ENCODE data around the gene USP37.
"Not testable (repeated sequence)": the region's sequence is repeated elsewhere in the genome, so short reads cannot be mapped to it uniquely, and the experiment has no call there.

Gene USP37

GRCh38 chr2:218547511-218547910 lies 20.6 kb downstream of the USP37 start:
- DNase-seq, result no peak

DNA sequence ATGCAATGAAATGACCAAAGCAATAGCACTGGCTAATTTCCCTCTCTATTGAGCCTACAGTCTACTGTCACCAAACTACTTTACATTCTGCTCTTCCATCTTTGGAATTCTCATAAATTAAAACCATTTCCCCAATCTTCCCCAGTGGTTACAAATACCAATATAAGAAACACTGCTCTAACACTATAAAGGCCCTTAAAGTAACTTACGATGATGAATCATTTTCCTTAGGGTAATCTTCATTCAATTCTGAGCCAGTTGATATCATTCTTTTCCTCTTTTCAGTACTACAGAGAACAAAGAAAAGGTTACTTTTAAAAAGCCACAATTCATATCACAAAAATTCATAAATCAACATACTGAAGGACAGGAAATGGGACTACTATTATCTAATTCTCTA lies 22.1 kb downstream of the USP37 start:
- no peak for DNase-seq

GRCh38 chr2:218540015-218540414 lies 28.1 kb downstream of the USP37 start:
- DNase-seq, result no peak

GRCh38 chr2:218536804-218537494 lies 31.2 kb downstream of the USP37 start:
- no peak for DNase-seq

GRCh38 chr2:218529990-218530389 lies 38.2 kb downstream of the USP37 start:
- no peak for DNase-seq

DNA sequence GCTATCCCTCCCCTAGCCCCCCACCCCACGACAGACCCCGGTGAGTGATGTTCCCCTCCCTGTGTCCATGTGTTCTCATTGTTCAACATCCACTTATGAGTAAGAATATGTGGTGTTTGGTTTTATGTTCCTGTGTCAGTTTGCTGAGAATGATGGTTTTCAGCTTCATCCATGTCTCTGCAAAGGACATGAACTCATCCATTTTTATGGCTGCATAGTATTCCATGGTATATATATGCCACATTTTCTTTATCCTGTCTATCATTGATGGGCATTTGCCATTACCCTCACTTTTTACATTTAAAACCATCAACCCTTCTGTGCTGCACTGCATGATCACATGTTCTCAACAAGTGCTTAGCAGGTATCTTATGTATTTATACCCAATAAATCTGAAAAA lies 39.7 kb downstream of the USP37 start:
- DNase-seq, result not testable (repeated sequence)

- DNase-seq, result no peak
Observed at GRCh38 chr2:218523651-218524050, 44.5 kb downstream of the USP37 start.

- no peak for DNase-seq
Observed at GRCh38 chr2:218518876-218519275, 49.3 kb downstream of the USP37 start.

DNA sequence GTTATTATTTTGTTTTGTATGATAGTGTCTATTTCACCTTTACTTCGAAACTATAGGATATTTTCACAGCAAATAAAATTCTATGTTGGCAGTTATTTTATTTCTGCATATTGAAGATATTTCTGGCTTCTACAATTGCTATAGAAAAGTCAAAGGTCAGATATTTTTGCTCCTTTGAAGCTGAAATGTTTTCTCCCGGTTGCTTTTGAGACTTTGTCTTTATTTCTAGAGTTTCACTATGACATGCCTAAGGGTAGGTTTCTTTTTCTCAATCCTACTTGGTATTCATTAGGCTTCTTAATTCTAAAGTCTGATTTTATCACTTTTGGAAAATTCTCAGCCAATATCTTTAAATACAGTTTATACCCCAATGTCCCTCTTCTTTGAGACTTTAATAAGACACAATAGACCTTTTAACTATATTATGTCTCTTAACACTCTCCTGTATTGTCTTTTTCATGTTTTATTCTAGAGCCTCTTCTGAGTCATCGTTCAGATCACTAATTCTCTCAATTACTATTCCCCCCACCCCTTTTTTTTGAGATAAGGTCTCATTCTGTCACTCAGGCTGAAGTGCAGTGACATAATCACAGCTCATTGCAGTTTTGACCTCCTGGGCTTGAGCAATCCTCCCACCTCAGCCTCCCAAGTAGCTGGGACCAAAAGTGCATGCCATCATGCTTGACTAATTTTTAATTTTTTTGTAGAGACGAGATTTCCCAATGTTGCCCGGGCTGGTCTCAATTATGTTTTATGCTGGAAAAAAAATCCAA lies 50.5 kb downstream of the USP37 start:
- DNase-seq, result no peak

GRCh38 chr2:218516614-218517013 lies 51.5 kb downstream of the USP37 start:
- DNase-seq, result no peak

GRCh38 chr2:218513676-218514075 lies 54.5 kb downstream of the USP37 start:
- no peak for DNase-seq

DNA sequence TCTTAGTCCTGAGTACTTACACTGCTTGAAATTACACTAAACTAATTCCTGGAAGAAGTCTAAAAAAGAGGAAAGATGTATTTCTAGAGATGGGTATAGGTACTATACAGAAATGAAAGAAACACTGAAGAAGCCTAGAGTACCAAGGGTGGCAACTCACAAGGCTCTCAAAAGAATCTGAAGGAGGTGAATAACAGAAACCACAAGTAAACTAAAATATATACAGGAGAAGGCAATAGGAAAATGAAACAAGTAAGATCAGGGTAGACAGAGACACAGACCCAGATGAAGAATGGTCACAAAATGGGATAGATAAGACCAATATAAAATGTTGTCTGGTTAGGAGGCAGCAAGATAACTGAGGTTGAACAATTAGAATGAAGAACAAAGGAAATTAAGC lies 59.9 kb downstream of the USP37 start:
- no peak for DNase-seq

DNA sequence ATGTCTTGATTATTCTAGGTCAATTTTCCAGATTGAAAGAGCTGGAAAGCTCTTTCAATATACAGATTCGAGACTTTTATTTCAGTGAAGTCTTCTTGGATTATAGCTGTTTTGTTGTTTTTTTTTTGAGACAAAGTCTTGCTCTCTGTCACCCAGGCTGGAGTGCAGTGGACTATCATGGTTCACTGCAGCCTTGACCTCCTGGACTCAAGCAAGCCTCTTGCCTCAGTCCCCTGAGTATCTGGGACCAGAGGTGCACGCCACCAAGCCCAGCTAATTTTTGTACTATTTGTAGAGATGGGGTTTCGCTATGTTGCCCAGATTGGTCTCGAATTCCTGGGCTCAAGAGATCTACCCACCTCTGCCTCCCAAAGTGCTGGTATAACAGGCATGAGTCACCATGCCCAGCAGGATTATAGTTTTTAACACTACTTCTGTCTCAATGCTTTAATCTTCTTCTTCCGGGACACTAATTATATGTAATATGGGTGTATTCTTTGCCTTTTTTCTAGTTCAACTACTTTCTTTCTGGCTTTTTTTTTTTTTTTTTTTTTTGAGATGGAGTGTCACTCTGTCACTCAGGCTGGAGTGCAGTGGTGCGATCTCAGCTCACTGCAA lies 62.3 kb downstream of the USP37 start:
- DNase-seq, result no peak

- DNase-seq, result no peak
Observed at GRCh38 chr2:218501665-218502064, 66.5 kb downstream of the USP37 start.

GRCh38 chr2:218500501-218501060 lies 67.6 kb downstream of the USP37 start:
- DNase-seq, result no peak

DNA sequence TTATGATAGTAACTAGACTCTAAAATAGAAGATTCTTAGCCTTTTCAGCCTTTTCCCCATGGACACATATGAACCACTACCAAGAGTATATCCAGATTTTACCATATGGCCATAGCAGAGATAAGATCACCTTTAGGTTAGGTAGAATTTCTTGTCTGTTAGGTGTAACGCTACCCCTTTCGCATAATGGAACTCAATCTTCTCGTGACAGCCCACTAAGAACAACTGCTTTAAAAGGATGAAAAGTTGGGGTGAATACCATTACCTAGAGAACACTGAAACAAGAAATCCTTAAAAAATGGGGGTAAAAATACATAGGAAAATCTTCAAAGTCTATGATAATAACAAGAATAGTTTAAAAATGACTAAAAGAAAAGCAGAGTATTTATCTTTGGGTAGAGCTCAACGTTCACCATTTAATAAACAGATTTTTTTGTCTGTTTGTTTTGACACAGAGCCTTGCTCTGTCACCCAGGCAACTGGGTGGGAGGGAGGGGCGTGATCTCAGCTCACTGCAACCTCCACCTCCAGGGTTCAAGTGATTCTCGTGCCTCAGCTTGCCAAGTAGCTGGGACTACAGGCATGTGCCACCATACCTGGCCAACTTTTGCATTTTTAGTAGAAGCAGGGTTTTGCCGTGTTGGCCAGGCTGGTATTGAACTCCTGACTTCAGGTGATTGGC lies 82.0 kb downstream of the USP37 start:
- no peak for DNase-seq

- DNase-seq, result no peak
Observed at GRCh38 chr2:218482651-218483050, 85.5 kb downstream of the USP37 start.

DNA sequence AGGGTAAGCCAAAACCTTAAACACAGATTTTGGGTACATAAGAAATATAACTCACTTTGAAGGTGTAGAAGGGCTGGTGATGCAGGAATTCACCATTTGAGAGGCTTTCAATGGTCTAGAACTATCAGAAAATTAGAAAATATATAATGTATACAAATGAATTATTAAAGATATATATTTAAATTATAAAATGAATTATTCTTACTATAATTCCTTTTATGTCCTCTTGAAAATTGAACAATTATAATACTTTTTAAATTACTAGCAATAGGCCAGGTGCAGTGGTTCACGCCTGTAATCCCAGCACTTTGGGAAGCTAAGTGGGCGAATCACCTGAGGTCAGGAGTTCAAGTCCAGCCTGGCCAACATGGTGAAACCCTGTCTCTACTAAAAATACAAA lies 88.6 kb downstream of the USP37 start:
- no peak for DNase-seq

DNA sequence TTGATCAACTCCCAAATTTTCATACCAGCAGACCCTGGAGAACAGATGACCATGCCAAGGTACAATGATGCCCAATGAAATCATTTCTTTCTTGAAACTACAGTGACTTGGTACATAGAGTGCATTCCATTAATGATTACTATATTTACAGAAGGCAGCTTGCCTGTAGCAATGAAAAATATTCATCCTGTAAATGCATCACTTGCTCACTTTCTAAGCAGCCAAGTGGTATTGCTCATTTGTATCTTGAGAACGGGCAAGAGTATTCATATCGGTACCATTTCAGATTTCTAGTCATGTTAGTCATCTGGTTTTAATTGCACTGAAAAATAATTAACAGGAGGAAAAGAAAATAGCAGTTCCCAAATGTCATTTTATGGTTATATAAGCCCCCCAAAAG lies 89.6 kb downstream of the USP37 start:
- DNase-seq, result no peak

DNA sequence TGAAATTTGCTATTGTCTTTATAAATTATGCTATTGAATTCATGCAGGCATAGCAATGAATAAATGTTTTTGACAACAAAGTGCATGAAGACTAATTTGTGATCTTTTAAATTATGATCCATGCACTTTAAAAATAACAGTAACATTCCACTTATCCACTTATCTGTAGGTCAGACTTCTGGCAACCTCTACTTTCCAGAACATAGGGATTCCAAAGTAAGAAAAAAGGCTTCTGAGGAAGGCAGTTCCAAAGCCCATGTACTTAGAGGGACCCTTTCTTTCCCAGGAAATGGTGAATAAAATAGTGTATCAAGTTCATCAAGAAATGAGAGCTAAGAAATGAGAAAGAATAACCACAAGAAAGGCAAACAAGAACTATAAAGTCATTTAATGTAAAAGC lies 90.9 kb downstream of the USP37 start:
- DNase-seq, result no peak

- DNase-seq, result no peak
Observed at GRCh38 chr2:218476676-218477075, 91.5 kb downstream of the USP37 start.

DNA sequence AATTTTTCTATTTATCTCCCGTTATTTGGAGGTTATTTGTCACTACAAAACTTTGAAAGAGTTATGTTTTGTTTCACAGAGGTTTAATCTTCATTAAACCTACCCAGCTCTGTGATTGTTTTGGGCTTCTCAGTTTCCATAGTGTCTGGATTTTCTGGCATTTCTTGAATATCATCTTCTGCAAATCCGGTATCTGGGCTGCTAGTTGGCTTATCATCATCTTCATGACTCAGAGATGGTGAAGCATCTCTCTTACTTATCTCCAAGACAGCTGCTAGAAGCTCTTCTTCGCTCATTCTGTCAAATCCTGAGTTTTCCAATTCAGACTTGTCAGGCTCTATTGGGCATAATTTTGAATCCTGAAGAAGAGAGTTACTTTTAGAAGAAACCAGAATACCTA lies 93.6 kb downstream of the USP37 start:
- no peak for DNase-seq

GRCh38 chr2:218472988-218473387 lies 95.2 kb downstream of the USP37 start:
- no peak for DNase-seq
